Pulmonary artery endothelial cell (primary cell): ENCODE data around the gene KAZN. TPM values are rescaled to one million over a fixed set of nuclear protein-coding genes. Genes with fewer than 3 reads are reported as not detected.

Source experiments
- DNase-seq: peaks from one replicate; pipeline ENCODE4 v3.0.0-alpha.2; 2011; ENCODE audit warnings: low read depth, low spot score
- total RNA-seq: library from RNA; depleted of rRNA; stranded (reverse); fragments of >200 nt; gene quantifications from 2 replicates; pipeline ENCODE4 v1.2.3, GENCODE V29; 2014

Gene KAZN
- total RNA-seq, 1 donor from 2014 or later: 0.73 TPM

DNA sequence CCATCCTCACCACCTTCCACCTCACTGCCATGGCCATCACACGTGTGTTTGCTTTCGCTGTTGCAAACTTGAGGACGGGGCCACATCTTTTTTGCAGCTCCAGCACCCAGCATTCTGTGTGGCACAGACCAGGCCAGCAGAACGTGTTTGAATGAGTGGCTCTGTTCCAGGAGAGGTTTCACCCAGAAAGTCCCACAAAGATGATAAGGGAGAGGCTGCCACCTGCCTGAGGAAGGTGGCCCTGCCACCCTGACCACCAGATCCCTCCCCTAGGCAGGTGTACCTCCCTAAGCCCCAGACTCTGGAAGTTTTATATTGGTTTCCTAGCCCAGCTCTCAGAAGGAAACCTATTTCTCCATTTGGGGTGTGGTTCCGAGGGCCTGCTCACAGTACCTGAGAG, 252.1 kb downstream of the KAZN start:
- no peak for DNase-seq

DNA sequence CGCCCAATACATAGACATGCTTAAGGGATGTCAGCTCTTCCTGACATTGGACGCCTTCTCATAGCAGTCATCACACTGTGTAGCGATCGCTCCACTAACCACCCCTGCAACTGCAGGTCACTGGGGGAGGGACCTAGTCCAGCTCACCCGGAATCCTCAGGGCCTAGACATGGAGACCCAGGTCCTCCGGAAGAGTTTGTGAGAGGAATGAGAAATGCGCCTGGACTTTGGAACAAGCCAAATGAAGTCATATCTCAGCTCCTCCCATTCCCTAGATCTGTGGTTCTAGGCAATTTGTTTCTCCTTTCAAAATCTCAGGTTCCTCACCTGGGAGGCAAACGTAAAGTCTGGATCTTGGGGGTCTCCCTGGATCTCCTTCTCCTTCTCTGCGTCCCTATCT, 253.3 kb downstream of the KAZN start:
- DNase-seq: no peak

DNA sequence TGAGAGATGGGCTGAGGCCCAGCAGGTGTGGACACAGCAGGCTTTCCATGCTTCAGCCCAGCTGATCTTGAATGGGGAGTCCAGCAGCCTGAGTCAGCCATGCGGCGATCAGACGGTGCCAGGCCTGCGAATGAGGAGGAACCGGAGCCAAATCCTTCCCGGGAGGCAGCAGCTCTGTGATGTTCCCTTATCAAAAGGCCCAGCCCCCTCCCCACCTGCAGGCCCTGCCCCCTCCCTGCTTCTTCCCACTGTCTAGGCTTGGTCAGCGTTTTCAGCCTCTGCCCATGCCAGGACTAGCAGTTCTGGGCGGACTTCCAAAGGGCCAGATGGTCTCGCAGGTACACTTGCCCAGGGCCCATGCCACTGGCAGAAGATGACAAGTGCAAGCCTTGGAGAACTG, 253.8 kb downstream of the KAZN start:
- no peak for DNase-seq

DNA sequence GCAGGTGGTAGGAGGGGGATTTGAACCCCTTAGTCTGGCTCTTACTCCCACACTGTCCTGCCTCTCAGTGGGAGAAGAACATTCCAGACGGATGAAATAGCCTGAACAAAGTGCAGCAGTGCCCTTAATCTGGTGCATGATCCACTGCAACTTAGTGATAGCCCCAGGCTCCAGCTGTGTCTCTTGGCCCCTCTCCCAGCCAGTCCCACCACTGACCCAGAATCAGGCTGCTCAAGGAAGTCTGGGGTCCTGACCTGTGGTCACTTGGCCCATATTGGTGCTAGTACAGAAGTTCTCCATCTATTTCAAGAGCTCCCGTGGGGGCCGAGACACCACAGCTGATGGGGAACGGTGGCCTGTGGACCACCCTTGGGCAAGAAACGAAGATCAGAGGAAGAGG, 255.0 kb downstream of the KAZN start:
- no peak for DNase-seq

DNA sequence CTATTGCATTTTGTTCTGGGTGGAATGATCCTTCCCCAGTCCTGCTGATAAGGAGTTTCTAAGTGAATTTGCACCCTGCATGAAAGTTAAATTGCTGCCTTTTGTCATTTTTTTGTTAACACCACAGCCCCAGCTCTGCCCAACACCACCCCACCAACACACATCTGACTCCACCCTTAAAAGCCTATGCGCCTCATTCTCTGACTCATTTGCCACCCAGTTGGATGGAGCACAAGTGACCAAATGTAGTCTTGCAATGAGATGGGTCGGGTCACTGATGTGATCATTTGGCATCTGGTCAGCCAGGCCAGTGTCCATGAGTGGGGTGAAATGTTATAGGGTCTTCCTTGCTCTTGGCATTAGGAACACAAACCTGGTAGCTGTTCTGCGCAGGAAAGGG, 256.8 kb downstream of the KAZN start:
- no peak for DNase-seq

DNA sequence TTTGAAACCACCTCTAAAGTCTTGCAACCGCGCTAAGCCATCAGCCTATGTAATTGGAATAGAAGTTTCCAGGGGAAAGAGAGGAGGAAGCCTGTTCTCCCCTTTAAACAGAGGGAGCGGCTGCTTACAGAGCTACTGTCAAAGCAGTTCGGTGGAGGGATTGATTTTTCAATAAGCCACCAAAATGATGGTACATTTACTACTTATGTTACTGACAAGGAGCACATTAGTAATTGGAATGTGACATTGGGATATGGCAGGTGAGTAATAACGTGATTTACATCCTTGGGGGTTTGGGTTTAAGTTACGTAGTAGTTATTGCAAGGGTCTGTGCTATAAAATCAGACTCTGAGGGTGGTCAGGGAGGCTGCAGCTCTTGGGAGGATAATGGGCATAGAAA, 257.3 kb downstream of the KAZN start:
- no peak for DNase-seq

DNA sequence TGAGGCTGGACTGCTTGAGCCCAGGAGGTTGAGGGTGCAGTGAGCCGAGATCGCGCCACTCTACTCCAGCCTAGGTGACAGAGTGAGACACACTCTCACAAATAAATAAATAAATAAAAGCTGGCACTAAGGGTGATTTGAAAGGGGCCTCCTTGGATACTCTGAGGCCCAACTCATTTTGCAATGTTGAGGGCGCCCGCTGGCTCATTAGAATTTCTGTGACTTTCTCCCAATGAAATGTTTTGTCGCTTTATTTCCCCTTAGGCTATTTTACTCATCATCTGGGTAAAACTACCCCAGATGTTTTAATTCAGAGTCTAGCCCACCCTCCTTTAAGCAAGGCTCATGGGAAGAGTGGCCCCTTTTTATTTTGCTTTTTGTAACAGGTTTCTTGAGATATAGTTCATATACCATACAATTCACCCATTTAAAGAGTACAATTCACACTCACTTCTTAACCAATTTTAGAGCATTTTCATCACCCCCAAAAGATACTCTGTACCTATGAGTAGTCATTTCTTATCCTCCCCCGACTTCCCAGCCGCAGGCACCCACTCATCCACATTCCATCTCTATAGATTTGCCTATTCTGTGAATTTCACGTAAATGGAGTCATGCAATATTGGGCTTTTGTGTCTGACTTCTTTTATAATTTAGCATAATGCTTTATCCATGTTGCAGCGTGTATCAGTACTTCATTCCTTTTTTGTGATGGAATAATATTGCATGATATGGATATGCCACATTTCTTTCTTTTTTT, 259.1 kb downstream of the KAZN start:
- no peak for DNase-seq

DNA sequence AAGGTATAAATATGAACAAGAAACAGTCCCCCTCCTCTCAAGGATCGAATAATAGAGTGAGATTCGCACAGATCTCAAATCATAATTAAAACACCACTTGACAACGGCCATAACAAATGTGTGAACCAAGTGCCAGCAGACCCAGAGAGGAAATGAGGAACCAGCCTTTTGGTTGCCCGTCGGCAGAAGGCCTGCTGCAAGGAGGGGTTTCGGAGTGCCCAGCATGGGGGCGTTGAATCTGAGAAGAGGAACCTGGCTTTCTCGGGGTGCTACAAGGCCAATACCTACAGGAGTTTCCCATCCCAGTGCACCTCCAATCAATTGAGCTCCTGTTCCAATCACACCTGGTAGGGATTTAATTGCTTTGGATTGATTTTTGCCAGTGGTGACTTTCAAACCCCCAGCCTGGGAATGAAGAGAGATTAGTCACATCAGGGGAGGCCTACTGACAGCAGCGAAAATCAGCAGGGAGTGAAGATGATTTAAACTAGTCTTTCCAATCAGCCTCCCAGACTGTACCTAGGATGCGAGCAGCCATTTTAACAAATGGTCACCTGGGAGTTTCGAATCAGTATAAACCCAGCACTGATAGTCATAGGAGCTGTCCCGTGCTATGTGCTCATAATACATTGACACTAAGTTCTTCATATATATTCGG, 263.8 kb downstream of the KAZN start:
- DNase-seq: no peak

DNA sequence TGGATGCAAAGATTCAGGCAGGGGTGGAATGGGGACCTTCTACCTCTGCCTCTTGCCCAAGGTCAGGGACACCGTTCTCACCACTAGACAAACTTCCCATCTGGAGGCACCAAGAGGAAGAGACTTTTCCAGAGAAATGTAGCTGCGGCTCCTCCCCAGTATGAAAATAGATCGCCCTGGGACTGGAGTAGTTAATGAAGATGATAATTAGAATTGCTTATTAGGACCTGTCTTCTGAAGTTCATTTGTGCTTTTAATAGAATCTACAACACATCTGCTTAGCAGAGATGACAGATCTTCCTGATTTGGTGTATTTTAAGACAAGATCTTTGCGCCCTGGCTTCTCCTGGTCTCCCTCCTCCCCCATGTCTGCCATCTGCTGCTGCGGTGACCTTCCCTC, 266.6 kb downstream of the KAZN start:
- no peak for DNase-seq

DNA sequence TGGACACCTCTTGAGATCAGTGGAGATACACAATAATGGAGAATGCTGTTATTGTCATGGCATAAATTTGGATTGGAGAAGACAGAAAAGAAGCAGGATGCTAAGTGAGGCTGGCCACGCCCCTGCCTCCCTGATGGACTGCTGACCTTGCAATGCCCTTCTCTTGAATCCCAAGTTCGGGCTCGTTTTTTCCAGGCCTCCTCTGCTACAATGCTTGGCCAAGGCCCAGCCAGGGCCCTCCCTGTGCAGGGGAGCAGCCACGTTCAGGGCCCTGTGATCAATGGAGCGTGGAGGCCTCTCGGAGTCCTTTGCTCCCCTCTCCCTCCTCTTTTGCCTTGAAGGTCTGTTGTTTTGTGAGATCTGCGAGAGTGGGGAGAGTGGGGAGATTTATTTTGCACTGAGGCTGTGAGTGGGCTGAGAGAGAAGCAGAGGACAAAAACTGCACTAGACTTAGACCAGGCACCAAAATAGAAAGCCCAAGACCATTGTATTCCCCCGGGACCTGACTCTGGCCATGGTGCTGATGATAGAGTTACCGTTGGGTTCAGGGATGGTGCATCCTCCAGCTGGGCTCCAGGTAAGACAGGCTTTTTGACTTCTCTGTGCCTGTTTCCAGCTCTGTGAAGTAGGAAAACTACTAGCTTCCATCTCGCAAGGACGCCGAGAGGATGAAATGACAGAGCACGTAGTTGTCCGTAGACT, 268.6 kb downstream of the KAZN start:
- no peak for DNase-seq

DNA sequence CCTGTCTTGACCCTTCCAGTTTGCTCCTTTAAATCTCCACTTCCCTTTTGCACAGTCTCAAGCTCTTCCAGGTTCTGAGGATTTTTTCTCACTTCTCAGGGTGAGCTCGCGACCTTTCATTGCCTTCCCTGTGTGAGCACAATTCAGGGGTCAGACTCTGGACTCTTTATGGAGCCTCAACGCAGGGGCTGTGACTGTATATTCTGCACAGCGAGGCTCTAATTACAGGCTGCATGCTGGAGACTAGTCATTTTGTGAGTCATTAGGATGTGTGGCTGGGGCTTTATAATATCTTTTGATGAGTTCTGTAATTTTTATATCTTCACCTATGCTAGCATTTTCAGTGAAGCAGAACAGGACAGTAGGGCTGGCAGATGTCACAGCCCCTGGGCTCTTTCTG, 270.7 kb downstream of the KAZN start:
- no peak for DNase-seq

DNA sequence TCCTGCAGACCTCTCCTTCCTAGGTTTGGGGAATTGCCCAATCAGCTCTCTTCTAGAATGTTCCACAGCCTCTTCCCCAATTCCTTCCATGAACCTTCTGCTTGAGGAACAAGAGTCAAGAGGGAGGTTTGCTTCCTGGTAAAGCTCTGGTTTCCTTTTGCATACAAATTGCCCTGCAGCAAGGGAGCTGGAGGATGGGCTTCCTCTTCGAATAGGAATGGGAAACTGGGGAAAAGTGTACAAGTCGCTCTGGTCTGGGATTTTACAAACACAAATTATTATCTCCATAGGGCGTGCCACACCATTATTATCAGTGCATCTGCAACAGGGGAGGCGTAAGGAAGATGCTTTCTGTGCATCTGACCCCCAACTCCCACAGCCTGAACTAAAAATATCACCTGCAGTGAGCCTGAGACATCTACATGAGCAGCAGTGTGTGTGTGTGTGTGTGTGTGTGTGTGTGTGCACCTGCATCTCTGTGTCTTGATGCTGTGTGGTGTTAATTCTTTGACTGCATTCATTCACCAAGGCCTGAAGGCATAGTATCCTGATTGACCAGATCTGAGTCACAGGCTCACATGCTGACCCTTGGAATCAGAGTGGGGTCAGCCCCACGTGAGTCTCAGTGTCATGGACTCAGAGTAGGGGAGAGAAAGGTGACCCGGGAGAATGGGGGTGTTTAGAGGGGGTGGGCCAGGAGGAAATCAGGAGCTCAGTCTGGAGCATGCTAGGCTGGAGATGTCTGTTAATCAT, 272.9 kb downstream of the KAZN start:
- no peak for DNase-seq

DNA sequence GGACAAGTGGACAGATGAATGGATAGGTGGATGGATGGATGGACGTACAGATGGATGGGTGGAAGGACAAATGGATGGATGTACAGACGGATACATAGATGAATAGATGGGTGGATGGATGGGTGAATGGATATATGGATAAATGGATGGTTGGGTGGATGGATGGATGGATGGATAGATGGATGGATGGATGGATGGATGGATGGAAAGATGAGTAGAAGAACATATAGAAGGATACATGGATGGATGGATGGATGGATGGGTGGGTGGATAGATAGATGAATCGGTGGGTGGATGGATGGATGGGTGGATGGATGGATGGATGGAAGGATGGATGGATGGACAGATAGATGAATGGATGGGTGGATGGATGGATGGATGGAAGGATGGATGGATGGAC, 274.3 kb downstream of the KAZN start:
- DNase-seq: no peak

DNA sequence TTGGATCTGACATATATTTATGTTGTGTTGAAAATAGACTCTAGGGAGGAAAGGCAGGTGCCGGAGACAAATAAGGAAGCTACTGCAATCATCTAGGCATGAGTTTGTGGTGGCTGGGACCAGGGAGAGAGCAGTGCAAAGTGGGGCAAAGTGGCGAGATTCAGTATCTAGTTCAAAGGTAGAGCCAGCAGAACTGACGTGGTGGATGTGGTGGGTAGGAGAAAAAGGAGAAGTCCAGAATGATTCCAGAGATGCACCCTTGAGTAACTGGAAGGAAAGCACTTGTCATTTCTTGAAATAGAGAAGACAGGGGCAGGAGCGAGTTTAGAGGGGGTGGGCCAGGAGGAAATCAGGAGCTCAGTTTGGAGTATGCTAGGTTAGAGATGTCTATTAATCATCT, 275.2 kb downstream of the KAZN start:
- DNase-seq: no peak

DNA sequence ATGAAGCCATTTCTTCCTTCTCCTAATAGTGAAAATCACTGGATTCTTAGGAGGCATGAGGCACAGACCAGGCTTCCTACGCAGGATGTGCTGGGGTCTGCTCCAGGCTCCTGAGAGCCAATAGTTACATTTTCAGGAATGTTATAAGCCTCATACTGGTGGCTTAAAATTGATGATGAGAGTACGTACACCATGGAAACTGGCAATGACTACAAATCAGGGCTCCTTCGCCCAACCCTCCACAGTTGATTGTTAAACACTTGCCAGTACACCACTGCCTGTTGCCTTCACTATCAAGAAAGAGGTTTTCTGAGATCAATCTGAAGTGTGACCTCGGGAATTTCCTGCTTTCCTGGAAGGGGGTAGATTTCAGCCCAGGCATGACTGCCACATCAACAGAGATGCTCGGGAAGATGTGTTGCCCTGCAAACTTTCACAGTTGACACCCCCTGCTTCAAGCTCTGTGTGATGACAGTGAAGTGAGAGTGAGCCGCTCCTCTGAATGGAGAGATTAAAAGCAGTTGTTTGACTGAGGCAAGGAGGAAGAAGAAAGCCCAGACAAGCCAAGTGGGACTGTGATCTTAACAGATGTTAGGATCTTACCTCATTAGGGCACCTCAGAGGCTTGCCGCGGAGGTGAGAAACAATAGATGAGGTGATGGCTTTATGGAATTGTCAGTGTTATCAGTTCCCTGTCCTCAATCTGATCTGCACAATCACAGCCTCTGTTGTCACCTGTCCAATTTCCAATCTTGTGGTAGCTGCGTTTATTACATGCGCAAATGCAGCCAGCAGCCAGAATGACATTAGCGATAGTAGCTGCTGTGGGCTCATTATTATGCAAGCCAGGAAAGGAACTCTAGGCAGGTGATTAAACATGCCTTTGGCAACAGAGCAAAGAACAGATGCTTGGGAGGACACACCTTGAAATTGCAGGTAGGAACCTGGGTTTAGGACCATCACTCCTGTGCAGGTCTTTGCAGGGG, 277.3 kb downstream of the KAZN start:
- no peak for DNase-seq

DNA sequence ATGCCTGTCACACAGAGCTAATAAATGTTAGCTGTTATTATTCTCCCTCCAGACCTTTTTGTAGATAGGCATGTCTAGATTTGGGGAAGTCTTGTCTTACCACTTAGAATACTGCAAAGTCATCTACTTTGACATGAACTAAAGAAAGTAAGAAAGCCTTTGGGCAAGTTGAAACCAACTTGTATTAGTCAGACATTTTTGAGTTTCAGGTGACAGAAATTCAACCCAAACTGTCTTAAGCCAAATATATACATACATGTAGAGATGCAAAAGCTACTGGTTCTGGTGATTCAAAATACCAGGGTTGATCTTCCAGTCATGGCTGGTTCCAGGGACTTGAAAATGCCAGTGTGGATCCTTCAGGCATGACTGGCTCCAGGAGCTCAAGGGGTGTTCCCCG, 278.3 kb downstream of the KAZN start:
- DNase-seq: no peak

DNA sequence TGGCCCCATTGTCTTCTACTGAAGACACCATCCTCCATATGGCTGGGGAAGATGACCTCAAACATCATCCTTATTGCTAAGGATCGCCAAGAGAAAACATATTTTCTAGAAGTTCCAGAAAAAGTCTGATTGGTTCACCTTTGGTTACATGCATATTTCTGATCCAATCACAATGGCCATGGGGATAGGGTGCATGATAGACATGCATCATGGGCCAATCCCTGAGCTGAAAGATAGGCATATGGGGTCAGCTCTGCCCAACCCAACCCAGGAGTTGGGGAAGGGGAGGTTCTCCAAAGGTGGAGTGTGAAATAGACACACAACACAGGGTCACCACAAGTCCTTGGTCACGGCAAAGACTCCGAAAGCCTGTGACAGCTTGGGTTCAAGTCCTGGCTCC, 278.7 kb downstream of the KAZN start:
- no peak for DNase-seq

DNA sequence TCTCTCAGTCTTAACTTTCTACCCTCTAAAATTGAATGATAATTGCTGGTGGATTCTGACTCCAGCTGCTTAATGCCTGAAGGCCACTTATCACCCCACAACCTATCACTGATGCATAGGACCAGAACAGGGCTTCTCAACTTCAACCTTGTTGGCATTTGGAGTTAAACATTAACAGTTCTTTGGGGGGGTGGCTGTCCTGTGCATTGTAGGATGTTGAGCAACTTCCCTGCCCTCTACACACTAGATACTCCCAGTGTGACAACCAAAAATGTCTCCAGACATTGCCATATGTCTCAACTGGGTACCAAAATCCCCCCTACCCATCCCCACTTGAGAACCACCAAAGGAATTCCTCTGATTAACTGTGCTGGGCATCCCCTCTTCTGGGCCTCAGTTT, 279.6 kb downstream of the KAZN start:
- DNase-seq: no peak

DNA sequence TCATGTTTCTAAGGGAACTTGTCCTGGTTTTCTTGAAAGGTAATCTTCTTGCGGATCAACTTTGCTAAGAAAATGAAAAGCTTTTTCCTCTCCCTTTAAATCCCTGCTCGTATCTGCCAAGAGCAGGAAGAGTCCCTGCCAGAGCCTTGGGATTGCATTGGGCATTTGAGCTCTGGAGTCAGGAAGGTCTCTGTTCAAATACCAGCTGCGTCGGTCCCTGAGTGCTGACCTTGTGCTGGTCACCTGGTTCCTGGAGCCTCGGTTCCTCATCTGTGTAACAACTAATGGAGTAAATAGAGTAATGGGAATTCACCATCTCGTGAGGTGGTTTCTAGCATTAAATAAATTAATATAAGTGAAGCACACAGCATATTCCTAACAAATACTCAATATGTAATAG, 280.5 kb downstream of the KAZN start:
- DNase-seq: no peak

DNA sequence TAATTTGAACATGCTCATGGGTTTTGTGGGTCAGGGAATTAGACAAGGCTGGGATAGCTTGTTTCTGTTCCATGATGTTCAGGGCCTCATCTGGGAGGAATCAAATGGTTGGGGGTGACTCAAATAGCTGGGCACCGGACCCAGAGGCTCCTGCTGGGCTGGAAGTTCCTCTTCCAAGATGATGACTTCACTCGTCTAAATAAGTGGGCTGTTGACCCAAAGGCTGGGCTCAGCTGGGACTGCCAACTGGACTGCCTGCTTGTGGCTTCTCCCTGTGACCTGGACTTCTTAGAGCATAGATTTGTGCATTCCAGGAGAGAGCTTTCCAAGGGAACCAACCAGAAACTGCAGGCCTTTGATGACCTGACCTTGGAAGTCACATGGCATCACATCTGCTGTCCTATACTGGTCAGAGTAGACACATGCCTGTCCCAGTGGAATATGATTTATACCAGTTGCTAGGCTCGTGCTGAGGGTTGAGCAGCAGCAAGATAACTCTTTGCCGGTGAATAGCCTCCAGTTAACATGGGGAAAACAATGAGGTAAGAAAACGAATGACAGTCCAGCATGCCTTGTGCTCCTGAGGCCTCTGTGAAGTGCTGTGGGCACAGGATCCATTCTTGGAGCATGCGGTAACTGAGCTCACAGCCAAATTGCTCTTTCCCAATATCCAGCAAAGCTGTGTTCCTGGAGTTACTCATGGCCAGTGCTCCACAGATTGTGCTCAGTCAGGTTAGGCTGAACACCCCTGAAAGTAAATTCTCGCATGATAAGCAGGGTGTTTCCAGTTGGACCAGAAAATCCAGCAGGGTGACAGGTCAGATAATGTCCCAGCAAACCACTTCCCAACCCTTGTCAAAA, 282.2 kb downstream of the KAZN start:
- DNase-seq: no peak
